K562 (cell line): ENCODE results near the gene MMS19. TPM values are rescaled to one million over a fixed set of nuclear protein-coding genes. Genes with fewer than 3 reads are reported as not detected.
A peak's percentile ranks its signal among the peaks of the same experiment; 100 is the strongest.

Experiments
- ATF7 ChIP-seq: fragments of 450-650 bp; IDR thresholded peaks from 2 replicates; pipeline ENCODE4 v1.7.1; 2014; ENCODE audit warnings: mild to moderate bottlenecking, moderate library complexity
- CBX3 ChIP-seq, 2 experiments: IDR thresholded peaks; 1 replicate in 1 of 2; 2 replicates in 1 of 2; pipeline ENCODE4 v1.6.1; 2012; ENCODE audit warnings: inconsistent platforms in 2 of 2, low read length in 2 of 2, borderline replicate concordance in 1 of 2, control low read depth in 1 of 2
- HNRNPLL ChIP-seq: fragments of 200-400 bp; formaldehyde crosslinking; IDR thresholded peaks from 2 replicates; pipeline ENCODE4 v1.6.1; 2017; ENCODE audit warnings: low read length, low read depth, mild to moderate bottlenecking; ENCODE audit not compliant: poor library complexity, severe bottlenecking
- MAZ ChIP-seq, 2 experiments: fragments of 450-650 bp in 1 of 2; sonication (generic) in 1 of 2; formaldehyde crosslinking; IDR thresholded peaks in 1 of 2; conservative IDR thresholded peaks in 1 of 2; 2 replicates each; pipeline versions ENCODE4 v1.4.0 to v1.5.0; 2020; ENCODE audit warnings: mild to moderate bottlenecking in 1 of 2, missing genetic modification reagents in 1 of 2
- SREBF1 ChIP-seq: fragments of 150-350 bp; IDR thresholded peaks from 2 replicates; pipeline ENCODE4 v1.6.1; 2014; ENCODE audit warnings: antibody characterized with exemption, low read depth, low read length, borderline replicate concordance
- ZFPM2 ChIP-seq: fragments of 250-450 bp; sonication (Bioruptor Pico); IDR thresholded peaks from 2 replicates; pipeline ENCODE4 v1.5.1; 2022; ENCODE audit warnings: mild to moderate bottlenecking
- ZNF79 ChIP-seq: fragments of 250-450 bp; sonication (Bioruptor Pico); IDR thresholded peaks from 2 replicates; pipeline ENCODE4 v1.4.0; 2020; ENCODE audit warnings: low read depth, mild to moderate bottlenecking, moderate library complexity
- polyA plus RNA-seq, 8 experiments: library from polyadenylated mRNA; depleted of rRNA in 4 of 8; stranded (reverse) in 5 of 8; unstranded in 3 of 8; fragments of >200 nt; fragmentation: Nextera tagmentation in 2 of 8; fragmentation: Illumina TruSeq in 1 of 8; extraction: Ambion mirVana in 2 of 8; extraction: Trizol in 1 of 8; gene quantifications; 2 replicates each; pipeline versions ENCODE4 v1.2.1 to v1.2.3, GENCODE V29; 2011 to 2014; ENCODE audit warnings: inconsistent platforms in 1 of 8, missing spikeins in 1 of 8
- total RNA-seq, 7 experiments: library from RNA; depleted of rRNA in 6 of 7; stranded (reverse); fragments of >200 nt in 6 of 7; fragmentation: Illumina TruSeq in 2 of 7; extraction: Trizol in 2 of 7; gene quantifications; 2 replicates each; pipeline versions ENCODE4 v1.2.1 to v1.2.3, GENCODE V29; 2011 to 2021; ENCODE audit warnings: low replicate concordance in 1 of 7
- TF ChIP-seq, protein P1 (sequence below): fragments of 450-650 bp; IDR thresholded peaks from one replicate; pipeline ENCODE4 v1.6.1; 2018; ENCODE audit warnings: mild to moderate bottlenecking, moderate library complexity; ENCODE audit not compliant: partially characterized antibody
- TF ChIP-seq, protein P2 (sequence below): fragments of 450-650 bp; IDR thresholded peaks from 2 replicates; pipeline ENCODE4 v1.6.1; 2016; ENCODE audit warnings: mild to moderate bottlenecking, moderate library complexity
- TF ChIP-seq, protein P3 (sequence below), 2 experiments: fragments of 450-650 bp; conservative IDR thresholded peaks; 2 replicates each; pipeline ENCODE4 v1.6.1; 2017; ENCODE audit warnings: mild to moderate bottlenecking in 2 of 2, moderate library complexity in 2 of 2

Gene MMS19
- total and polyA plus RNA-seq, 9 of the 15 experiments (the other 6 are each of a cell fraction or from before 2014, with no cell fraction given) = 40.1 to 110 (median 62.9) TPM

DNA sequence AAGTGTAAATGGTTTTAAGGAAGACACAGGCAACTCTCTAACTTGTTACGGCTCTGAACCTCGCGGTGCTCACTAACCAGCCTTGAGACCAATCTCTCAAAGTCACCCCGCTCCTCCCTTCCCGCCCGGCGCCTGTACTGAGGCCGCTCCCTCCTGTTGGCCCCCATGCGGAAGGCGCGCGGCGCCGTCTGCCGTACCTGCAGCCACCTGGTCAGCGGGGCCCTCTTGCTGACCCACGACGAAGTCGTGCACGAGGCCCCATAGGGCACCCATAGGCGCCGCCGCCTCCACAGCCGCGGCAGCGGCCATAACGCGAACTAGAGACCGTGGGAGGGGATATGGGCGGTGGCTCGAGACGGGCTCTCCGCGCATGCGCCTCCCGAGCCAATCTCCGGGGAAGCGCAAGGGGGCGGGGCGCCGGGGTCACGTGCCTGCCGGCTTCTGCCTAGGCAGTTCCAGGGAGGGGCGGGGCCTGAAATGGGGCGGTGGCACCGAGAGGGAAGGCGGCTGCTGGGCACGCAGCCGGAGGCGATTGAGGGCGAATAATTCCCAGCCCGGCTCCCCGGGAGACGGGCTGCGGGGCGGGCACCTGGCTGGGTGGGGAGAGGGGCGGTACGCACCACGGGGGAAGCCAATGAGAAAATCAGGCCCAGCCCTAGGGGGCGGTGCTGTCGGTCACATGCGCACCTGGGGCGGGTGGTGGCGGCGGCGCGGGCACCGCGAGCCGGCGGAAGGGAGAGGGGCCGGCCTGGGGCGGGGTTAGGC is at the start of gene MMS19 (continued):
- TF ChIP-seq, protein P1, sequence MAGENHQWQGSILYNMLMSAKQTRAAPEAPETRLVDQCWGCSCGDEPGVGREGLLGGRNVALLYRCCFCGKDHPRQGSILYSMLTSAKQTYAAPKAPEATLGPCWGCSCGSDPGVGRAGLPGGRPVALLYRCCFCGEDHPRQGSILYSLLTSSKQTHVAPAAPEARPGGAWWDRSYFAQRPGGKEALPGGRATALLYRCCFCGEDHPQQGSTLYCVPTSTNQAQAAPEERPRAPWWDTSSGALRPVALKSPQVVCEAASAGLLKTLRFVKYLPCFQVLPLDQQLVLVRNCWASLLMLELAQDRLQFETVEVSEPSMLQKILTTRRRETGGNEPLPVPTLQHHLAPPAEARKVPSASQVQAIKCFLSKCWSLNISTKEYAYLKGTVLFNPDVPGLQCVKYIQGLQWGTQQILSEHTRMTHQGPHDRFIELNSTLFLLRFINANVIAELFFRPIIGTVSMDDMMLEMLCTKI = no peak
- no peak for TF ChIP-seq ATF7
- TF ChIP-seq ZFPM2 = no peak
- TF ChIP-seq MAZ (CRISPR knock-in tag; conservative IDR thresholded peaks at IDR 0.05 in 1 of 2, IDR thresholded peaks at IDR 0.05 in 1 of 2) = peak in 1 of 2 experiments; percentile 63; a peak in 3 of 4 replicates
- no peak for TF ChIP-seq SREBF1
- no peak for TF ChIP-seq HNRNPLL
- TF ChIP-seq, protein P2, sequence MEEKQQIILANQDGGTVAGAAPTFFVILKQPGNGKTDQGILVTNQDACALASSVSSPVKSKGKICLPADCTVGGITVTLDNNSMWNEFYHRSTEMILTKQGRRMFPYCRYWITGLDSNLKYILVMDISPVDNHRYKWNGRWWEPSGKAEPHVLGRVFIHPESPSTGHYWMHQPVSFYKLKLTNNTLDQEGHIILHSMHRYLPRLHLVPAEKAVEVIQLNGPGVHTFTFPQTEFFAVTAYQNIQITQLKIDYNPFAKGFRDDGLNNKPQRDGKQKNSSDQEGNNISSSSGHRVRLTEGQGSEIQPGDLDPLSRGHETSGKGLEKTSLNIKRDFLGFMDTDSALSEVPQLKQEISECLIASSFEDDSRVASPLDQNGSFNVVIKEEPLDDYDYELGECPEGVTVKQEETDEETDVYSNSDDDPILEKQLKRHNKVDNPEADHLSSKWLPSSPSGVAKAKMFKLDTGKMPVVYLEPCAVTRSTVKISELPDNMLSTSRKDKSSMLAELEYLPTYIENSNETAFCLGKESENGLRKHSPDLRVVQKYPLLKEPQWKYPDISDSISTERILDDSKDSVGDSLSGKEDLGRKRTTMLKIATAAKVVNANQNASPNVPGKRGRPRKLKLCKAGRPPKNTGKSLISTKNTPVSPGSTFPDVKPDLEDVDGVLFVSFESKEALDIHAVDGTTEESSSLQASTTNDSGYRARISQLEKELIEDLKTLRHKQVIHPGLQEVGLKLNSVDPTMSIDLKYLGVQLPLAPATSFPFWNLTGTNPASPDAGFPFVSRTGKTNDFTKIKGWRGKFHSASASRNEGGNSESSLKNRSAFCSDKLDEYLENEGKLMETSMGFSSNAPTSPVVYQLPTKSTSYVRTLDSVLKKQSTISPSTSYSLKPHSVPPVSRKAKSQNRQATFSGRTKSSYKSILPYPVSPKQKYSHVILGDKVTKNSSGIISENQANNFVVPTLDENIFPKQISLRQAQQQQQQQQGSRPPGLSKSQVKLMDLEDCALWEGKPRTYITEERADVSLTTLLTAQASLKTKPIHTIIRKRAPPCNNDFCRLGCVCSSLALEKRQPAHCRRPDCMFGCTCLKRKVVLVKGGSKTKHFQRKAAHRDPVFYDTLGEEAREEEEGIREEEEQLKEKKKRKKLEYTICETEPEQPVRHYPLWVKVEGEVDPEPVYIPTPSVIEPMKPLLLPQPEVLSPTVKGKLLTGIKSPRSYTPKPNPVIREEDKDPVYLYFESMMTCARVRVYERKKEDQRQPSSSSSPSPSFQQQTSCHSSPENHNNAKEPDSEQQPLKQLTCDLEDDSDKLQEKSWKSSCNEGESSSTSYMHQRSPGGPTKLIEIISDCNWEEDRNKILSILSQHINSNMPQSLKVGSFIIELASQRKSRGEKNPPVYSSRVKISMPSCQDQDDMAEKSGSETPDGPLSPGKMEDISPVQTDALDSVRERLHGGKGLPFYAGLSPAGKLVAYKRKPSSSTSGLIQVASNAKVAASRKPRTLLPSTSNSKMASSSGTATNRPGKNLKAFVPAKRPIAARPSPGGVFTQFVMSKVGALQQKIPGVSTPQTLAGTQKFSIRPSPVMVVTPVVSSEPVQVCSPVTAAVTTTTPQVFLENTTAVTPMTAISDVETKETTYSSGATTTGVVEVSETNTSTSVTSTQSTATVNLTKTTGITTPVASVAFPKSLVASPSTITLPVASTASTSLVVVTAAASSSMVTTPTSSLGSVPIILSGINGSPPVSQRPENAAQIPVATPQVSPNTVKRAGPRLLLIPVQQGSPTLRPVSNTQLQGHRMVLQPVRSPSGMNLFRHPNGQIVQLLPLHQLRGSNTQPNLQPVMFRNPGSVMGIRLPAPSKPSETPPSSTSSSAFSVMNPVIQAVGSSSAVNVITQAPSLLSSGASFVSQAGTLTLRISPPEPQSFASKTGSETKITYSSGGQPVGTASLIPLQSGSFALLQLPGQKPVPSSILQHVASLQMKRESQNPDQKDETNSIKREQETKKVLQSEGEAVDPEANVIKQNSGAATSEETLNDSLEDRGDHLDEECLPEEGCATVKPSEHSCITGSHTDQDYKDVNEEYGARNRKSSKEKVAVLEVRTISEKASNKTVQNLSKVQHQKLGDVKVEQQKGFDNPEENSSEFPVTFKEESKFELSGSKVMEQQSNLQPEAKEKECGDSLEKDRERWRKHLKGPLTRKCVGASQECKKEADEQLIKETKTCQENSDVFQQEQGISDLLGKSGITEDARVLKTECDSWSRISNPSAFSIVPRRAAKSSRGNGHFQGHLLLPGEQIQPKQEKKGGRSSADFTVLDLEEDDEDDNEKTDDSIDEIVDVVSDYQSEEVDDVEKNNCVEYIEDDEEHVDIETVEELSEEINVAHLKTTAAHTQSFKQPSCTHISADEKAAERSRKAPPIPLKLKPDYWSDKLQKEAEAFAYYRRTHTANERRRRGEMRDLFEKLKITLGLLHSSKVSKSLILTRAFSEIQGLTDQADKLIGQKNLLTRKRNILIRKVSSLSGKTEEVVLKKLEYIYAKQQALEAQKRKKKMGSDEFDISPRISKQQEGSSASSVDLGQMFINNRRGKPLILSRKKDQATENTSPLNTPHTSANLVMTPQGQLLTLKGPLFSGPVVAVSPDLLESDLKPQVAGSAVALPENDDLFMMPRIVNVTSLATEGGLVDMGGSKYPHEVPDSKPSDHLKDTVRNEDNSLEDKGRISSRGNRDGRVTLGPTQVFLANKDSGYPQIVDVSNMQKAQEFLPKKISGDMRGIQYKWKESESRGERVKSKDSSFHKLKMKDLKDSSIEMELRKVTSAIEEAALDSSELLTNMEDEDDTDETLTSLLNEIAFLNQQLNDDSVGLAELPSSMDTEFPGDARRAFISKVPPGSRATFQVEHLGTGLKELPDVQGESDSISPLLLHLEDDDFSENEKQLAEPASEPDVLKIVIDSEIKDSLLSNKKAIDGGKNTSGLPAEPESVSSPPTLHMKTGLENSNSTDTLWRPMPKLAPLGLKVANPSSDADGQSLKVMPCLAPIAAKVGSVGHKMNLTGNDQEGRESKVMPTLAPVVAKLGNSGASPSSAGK = peak; percentile 79
- TF ChIP-seq, protein P3, sequence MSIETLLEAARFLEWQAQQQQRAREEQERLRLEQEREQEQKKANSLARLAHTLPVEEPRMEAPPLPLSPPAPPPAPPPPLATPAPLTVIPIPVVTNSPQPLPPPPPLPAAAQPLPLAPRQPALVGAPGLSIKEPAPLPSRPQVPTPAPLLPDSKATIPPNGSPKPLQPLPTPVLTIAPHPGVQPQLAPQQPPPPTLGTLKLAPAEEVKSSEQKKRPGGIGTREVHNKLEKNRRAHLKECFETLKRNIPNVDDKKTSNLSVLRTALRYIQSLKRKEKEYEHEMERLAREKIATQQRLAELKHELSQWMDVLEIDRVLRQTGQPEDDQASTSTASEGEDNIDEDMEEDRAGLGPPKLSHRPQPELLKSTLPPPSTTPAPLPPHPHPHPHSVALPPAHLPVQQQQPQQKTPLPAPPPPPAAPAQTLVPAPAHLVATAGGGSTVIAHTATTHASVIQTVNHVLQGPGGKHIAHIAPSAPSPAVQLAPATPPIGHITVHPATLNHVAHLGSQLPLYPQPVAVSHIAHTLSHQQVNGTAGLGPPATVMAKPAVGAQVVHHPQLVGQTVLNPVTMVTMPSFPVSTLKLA (conservative IDR thresholded peaks at IDR 0.05) = peak; percentile 70 to 87
- no peak for TF ChIP-seq ZNF79 (CRISPR knock-in tag)
- TF ChIP-seq CBX3 (IDR thresholded peaks at IDR 0.05; ENCODE audit: borderline replicate concordance in 1 of 2, low read length in 2 of 2) = no peak
